GM23338 (cell line): ENCODE results near the gene ADAMTS14.

ENCODE experiments used
- CREB1 ChIP-seq: fragments of 250-450 bp; sonication (Bioruptor Pico); IDR thresholded peaks from 2 replicates; pipeline ENCODE4 v1.5.0; 2020; ENCODE audit warnings: low read depth, mild to moderate bottlenecking, moderate library complexity
- EZH2 ChIP-seq: fragments of 200-600 bp; sonication (generic); IDR thresholded peaks from one replicate; pipeline ENCODE4 v1.8.0; 2017; ENCODE audit warnings: antibody characterized with exemption, mild to moderate bottlenecking, low read depth; ENCODE audit not compliant: unreplicated experiment
- EZH2phosphoT487 ChIP-seq: fragments of 200-600 bp; sonication (generic); IDR thresholded peaks from one replicate; pipeline ENCODE4 v1.8.1; 2018; ENCODE audit warnings: antibody characterized with exemption; ENCODE audit not compliant: unreplicated experiment
- JUNB ChIP-seq: IDR thresholded peaks from one replicate; pipeline ENCODE4 v1.6.1; 2016; ENCODE audit warnings: antibody characterized with exemption; ENCODE audit not compliant: unreplicated experiment
- NANOG ChIP-seq: IDR thresholded peaks from 2 replicates; pipeline ENCODE4 v1.6.1; 2016; ENCODE audit warnings: antibody characterized with exemption, borderline replicate concordance
- POLR2AphosphoS5 ChIP-seq: IDR thresholded peaks from 2 replicates; pipeline ENCODE4 v1.6.1; 2016; ENCODE audit warnings: antibody characterized with exemption, low read depth
- STAT1 ChIP-seq: IDR thresholded peaks from one replicate; pipeline ENCODE4 v1.6.1; 2016; ENCODE audit warnings: antibody characterized with exemption; ENCODE audit not compliant: unreplicated experiment
- ZNF114 ChIP-seq: fragments of 250-450 bp; sonication (Bioruptor Pico); IDR thresholded peaks from 2 replicates; pipeline ENCODE4 v1.5.0; 2020; ENCODE audit warnings: mild to moderate bottlenecking, moderate library complexity
- ZNF331 ChIP-seq: fragments of 250-450 bp; sonication (Bioruptor Pico); IDR thresholded peaks from 2 replicates; pipeline ENCODE4 v1.5.0; 2020; ENCODE audit warnings: low read depth, mild to moderate bottlenecking, moderate library complexity
- TF ChIP-seq, protein P1 (sequence below), 2 experiments: fragments of 200-600 bp in 1 of 2; sonication (generic) in 1 of 2; conservative IDR thresholded peaks; 2 replicates each; pipeline versions ENCODE4 v1.5.1 to v1.6.1; 2016 to 2017; ENCODE audit warnings: antibody characterized with exemption in 2 of 2, low read depth in 2 of 2, mild to moderate bottlenecking in 2 of 2, moderate library complexity in 1 of 2
- TF ChIP-seq, protein P2 (sequence below): IDR thresholded peaks from 2 replicates; pipeline ENCODE4 v1.6.1; 2016; ENCODE audit warnings: antibody characterized with exemption
- TF ChIP-seq, protein P3 (sequence below): IDR thresholded peaks from one replicate; pipeline ENCODE4 v1.6.1; 2018; ENCODE audit warnings: antibody characterized with exemption; ENCODE audit not compliant: unreplicated experiment

DNA sequence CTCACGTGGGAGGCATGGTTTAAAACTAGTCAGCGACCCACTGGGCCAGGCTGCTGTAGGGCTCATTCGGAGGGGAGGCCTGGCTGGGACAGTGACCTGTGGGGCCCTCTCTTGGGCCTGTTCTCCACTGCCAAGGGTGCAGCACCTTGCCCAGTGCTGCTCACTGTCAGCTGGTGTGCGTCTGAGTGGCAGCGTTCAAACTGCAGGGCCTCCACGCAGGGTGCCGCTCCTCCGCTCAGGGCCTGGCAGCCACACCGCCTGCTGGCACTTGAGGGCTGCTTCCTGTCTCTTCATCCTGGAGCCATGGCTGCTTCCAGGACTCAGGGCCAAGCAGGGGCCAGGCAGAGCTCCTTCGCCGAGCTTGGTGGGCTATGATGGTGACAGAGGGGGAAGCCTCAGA lies 18.3 kb downstream of the ADAMTS14 start:
- TF ChIP-seq, protein P1, sequence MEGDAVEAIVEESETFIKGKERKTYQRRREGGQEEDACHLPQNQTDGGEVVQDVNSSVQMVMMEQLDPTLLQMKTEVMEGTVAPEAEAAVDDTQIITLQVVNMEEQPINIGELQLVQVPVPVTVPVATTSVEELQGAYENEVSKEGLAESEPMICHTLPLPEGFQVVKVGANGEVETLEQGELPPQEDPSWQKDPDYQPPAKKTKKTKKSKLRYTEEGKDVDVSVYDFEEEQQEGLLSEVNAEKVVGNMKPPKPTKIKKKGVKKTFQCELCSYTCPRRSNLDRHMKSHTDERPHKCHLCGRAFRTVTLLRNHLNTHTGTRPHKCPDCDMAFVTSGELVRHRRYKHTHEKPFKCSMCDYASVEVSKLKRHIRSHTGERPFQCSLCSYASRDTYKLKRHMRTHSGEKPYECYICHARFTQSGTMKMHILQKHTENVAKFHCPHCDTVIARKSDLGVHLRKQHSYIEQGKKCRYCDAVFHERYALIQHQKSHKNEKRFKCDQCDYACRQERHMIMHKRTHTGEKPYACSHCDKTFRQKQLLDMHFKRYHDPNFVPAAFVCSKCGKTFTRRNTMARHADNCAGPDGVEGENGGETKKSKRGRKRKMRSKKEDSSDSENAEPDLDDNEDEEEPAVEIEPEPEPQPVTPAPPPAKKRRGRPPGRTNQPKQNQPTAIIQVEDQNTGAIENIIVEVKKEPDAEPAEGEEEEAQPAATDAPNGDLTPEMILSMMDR (conservative IDR thresholded peaks at IDR 0.05; ENCODE audit: low read depth in 2 of 2): no peak
- TF ChIP-seq EZH2 (no peak), JUNB (no peak), ZNF114 (no peak), POLR2AphosphoS5 (no peak), EZH2phosphoT487 (no peak), CREB1 (CRISPR knock-in tag) (no peak), STAT1 (no peak), NANOG (no peak), ZNF331 (CRISPR knock-in tag) (no peak)
- TF ChIP-seq, protein P2, sequence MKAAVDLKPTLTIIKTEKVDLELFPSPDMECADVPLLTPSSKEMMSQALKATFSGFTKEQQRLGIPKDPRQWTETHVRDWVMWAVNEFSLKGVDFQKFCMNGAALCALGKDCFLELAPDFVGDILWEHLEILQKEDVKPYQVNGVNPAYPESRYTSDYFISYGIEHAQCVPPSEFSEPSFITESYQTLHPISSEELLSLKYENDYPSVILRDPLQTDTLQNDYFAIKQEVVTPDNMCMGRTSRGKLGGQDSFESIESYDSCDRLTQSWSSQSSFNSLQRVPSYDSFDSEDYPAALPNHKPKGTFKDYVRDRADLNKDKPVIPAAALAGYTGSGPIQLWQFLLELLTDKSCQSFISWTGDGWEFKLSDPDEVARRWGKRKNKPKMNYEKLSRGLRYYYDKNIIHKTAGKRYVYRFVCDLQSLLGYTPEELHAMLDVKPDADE: no peak
- TF ChIP-seq, protein P3, sequence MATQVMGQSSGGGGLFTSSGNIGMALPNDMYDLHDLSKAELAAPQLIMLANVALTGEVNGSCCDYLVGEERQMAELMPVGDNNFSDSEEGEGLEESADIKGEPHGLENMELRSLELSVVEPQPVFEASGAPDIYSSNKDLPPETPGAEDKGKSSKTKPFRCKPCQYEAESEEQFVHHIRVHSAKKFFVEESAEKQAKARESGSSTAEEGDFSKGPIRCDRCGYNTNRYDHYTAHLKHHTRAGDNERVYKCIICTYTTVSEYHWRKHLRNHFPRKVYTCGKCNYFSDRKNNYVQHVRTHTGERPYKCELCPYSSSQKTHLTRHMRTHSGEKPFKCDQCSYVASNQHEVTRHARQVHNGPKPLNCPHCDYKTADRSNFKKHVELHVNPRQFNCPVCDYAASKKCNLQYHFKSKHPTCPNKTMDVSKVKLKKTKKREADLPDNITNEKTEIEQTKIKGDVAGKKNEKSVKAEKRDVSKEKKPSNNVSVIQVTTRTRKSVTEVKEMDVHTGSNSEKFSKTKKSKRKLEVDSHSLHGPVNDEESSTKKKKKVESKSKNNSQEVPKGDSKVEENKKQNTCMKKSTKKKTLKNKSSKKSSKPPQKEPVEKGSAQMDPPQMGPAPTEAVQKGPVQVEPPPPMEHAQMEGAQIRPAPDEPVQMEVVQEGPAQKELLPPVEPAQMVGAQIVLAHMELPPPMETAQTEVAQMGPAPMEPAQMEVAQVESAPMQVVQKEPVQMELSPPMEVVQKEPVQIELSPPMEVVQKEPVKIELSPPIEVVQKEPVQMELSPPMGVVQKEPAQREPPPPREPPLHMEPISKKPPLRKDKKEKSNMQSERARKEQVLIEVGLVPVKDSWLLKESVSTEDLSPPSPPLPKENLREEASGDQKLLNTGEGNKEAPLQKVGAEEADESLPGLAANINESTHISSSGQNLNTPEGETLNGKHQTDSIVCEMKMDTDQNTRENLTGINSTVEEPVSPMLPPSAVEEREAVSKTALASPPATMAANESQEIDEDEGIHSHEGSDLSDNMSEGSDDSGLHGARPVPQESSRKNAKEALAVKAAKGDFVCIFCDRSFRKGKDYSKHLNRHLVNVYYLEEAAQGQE: no peak
